Esophagus muscularis mucosa (tissue), 4 donors: Measurements from ENCODE around the gene CTBP1. TPM values are rescaled to one million over a fixed set of nuclear protein-coding genes. Genes with fewer than 3 reads are reported as not detected.
A peak's percentile ranks its signal among the peaks of the same experiment; 100 is the strongest.

Source experiments
- DNase-seq: peaks from one replicate; pipeline ENCODE4 v3.0.0-alpha.2; 2017; ENCODE audit errors: extremely low spot score
- H3K27ac ChIP-seq, 4 donors: fragments of 200-600 bp; sonication (generic); replicated peaks in 1 of 4; 1 replicate in 3 of 4; 2 replicates in 1 of 4; pipeline ENCODE4 v1.5.1; 2016 to 2019; ENCODE audit warnings: mild to moderate bottlenecking in 1 of 4
- H3K27me3 ChIP-seq, 4 donors: fragments of 200-600 bp; sonication (generic); one replicate each; pipeline versions ENCODE4 v1.5.1 to v1.6.0; 2016 to 2019
- H3K36me3 ChIP-seq, 4 donors: fragments of 200-600 bp; sonication (generic); one replicate each; pipeline ENCODE4 v1.5.1; 2016 to 2019
- H3K4me1 ChIP-seq, 4 donors: fragments of 200-600 bp; sonication (generic); one replicate each; pipeline ENCODE4 v1.5.1; 2016 to 2019
- H3K4me3 ChIP-seq, 4 donors: fragments of 200-600 bp; sonication (generic); 1 replicate in 2 of 4; 2 replicates in 2 of 4; pipeline ENCODE4 v1.5.1; 2016 to 2019; ENCODE audit warnings: mild to moderate bottlenecking in 4 of 4, moderate library complexity in 1 of 4
- H3K9me3 ChIP-seq, 4 donors: fragments of 200-600 bp; sonication (generic); 1 replicate in 3 of 4; 2 replicates in 1 of 4; pipeline ENCODE4 v1.5.1; 2016 to 2019
- EP300 ChIP-seq: sonication (generic); formaldehyde crosslinking; IDR thresholded peaks from one replicate; pipeline ENCODE4 v1.6.1; 2017; ENCODE audit warnings: antibody characterized with exemption
- POLR2A ChIP-seq: fragments of 450-650 bp; IDR thresholded peaks from one replicate; pipeline ENCODE4 v1.6.1; 2017; ENCODE audit warnings: antibody characterized with exemption, moderate library complexity, mild to moderate bottlenecking, low read depth
- POLR2AphosphoS5 ChIP-seq, 2 donors: sonication (generic); formaldehyde crosslinking; IDR thresholded peaks; one replicate each; pipeline ENCODE4 v1.6.1; 2017; ENCODE audit warnings: antibody characterized with exemption in 2 of 2
- WGBS: methylation state at CpG from one replicate; pipeline ENCODE4 v1.1.5; 2018; 5-methylcytosine and 5-hydroxymethylcytosine counted together
- intact Hi-C: fragments of 100-400 bp; cut with DNase I; formaldehyde crosslinking; loops from one replicate; pipeline ENCODE4 v1.15.1; 2023
- total RNA-seq, 4 donors: library from RNA; depleted of rRNA; stranded (reverse); fragments of >200 nt; gene quantifications; one replicate each; pipeline versions ENCODE4 v1.1.0 to v1.2.1, GENCODE V29; 2016
- TF ChIP-seq, protein P1 (sequence below), 3 experiments: fragments of 200-600 bp in 2 of 3; fragments of 450-650 bp in 1 of 3; sonication (generic) in 2 of 3; IDR thresholded peaks; one replicate each; pipeline ENCODE4 v1.5.1; 2017 to 2019; ENCODE audit warnings: antibody characterized with exemption in 3 of 3, mild to moderate bottlenecking in 2 of 3, moderate library complexity in 1 of 3

Gene CTBP1
- total RNA-seq, 4 donors from 2014 or later, result 110 to 245 (median 172) TPM

DNA sequence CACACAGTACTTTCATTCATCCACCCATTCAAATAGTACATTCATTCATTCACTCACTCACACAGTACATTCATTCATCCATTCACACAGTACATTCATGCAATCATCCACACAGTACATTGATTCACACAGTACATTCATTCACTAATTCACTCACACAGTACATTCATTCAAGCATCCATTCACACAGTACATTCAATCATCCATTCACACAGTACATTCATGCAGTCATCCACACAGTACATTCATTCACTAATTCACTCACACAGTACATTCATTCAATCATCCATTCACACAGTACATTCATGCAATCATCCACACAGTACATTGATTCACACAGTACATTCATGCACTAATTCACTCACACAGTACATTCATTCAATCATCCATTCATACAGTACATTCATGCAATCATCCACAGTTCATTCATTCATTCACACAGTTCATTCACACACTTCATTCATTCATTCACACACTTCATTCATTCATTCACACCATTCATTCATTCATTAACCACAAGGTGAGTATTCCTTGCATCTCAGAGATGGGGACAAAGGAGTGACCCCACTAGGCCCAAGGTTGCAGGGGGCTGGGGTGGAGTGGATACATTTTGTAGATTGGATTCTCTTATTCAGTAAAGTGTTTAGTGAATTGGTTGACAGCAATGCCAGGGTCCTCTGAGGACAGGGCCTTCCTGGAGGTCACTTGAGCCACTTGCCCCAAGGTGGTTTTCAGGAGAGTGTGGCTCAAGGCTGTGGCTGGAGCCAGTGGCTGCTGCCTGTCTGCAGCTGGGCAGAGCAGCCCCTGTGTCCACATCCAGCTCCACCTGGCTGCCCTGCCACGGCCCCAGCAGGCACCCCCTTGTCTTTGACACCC is 72.3 kb downstream of the CTBP1 start:
- no CpG with 5 or more reads among the region's 1 CpG for whole genome bisulfite sequencing
- TF ChIP-seq, protein P1, sequence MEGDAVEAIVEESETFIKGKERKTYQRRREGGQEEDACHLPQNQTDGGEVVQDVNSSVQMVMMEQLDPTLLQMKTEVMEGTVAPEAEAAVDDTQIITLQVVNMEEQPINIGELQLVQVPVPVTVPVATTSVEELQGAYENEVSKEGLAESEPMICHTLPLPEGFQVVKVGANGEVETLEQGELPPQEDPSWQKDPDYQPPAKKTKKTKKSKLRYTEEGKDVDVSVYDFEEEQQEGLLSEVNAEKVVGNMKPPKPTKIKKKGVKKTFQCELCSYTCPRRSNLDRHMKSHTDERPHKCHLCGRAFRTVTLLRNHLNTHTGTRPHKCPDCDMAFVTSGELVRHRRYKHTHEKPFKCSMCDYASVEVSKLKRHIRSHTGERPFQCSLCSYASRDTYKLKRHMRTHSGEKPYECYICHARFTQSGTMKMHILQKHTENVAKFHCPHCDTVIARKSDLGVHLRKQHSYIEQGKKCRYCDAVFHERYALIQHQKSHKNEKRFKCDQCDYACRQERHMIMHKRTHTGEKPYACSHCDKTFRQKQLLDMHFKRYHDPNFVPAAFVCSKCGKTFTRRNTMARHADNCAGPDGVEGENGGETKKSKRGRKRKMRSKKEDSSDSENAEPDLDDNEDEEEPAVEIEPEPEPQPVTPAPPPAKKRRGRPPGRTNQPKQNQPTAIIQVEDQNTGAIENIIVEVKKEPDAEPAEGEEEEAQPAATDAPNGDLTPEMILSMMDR (IDR thresholded peaks at IDR 0.05), result no peak
- TF ChIP-seq POLR2AphosphoS5 (IDR thresholded peaks at IDR 0.05) (no peak), POLR2A (no peak), EP300 (no peak)
- Histone ChIP-seq H3K27me3 (peaks cover 8 to 31% (median 12%) of the 10 kb centered on the region in 4 donors), H3K4me1 (peaks cover 27 to 42% (median 33%) of the 10 kb centered on the region in 4 donors), H3K4me3 (no peak overlapping the region), H3K9me3 (no peaks in the 10 kb centered on the region), H3K27ac (no peak overlapping the region), H3K36me3 (no peaks in the 10 kb centered on the region)
- DNase-seq, result no peak
- intact Hi-C loops, result no loop called here

DNA sequence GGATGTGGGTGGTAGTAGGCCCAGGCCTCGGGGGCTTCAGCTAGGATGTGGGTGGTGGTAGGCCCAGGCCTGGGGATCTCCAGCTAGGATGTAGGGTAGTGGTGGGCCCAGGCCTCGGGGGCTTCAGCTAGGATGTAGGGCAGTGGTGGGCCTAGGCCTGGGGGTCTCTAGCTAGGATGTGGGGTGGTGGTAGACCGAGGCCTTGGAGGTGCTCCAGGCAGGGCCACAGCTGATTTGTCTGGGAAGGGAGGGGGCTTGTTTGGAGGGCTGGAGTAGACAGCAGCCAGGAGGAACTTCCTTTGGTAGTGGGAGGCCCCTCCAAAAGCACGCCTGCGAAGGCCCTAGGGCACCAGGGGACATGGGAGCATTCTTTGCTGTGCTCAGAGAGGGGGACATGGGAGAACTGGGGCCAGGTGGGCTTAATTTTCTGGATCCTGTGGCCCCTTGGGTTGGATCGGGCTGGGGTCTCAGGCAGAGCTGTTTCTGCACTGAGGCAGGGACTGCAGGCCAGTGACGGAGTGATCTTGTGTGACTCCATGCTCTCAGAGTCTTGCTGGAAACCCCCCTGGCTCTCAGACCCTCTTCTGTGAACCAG is 73.2 kb downstream of the CTBP1 start:
- H3K4me1 ChIP-seq, result peaks cover 36 to 51% (median 42%) of the 10 kb centered on the region in 4 donors
- H3K27me3 ChIP-seq, result peaks cover 8 to 40% (median 20%) of the 10 kb centered on the region in 4 donors
- TF ChIP-seq POLR2AphosphoS5 (IDR thresholded peaks at IDR 0.05) (no peak), EP300 (no peak), POLR2A (no peak)
- TF ChIP-seq, protein P1 (IDR thresholded peaks at IDR 0.05), result no peak
- intact Hi-C loops, result no loop called here
- peak overlapping the region in 2 of 4 donors; percentile 14 to 21 for H3K27ac ChIP-seq
- no peaks in the 10 kb centered on the region for H3K36me3 ChIP-seq
- WGBS, result 93% methylated on average over 6 of the region's 7 CpGs
- DNase-seq, result no peak
- no peak overlapping the region for H3K4me3 ChIP-seq
- no peaks in the 10 kb centered on the region for H3K9me3 ChIP-seq

DNA sequence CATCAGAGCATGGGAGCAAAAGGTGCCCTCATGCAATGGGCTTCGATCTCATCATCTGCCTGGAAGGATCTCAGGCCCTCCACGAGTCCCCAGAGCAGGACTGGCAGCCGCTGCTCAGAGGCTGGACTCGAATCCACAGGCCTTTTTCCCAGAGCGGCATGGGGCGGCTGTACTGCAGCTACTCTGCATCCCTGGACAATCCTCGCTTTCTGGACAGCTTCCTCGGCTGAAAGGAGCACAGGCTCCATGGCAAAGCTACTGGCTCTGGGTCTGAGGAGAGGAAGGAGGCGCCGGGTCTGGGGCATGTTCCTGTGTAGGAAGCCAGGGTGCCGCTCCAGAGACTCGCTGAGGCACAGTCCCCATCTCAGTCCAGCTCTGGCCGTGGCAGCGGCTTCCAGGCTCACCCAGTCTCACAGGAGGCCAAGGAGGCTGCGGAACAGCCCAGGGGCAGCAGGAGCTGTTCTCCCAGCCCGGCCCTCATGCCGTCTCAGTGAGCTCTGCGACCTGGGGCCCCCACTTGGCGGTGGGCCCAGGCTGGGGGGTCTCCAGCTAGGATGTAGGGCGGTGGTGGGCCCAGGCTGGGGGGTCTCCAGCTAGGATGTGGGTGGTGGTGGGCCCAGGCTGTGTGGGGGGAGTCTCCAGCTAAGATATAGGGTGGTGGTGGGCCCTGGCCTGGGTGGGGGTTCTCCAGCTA is 73.8 kb downstream of the CTBP1 start:
- Histone ChIP-seq H3K36me3 (peaks cover 0 to 5% (median 0%) of the 10 kb centered on the region in 4 donors), H3K4me1 (peaks cover 41 to 55% (median 48%) of the 10 kb centered on the region in 4 donors), H3K27me3 (peaks cover 8 to 47% (median 25%) of the 10 kb centered on the region in 4 donors), H3K9me3 (no peaks in the 10 kb centered on the region), H3K4me3 (no peak overlapping the region), H3K27ac (peak overlapping the region in 2 of 4 donors; percentile 14 to 21)
- intact Hi-C loops, result no loop called here
- DNase-seq, result peak; percentile 89
- WGBS, result 58% methylated on average over 2 of the region's 20 CpGs
- TF ChIP-seq EP300, result no peak
- no peak for TF ChIP-seq POLR2A
- no peak for TF ChIP-seq POLR2AphosphoS5 (IDR thresholded peaks at IDR 0.05)
- TF ChIP-seq, protein P1 (IDR thresholded peaks at IDR 0.05), result no peak

DNA sequence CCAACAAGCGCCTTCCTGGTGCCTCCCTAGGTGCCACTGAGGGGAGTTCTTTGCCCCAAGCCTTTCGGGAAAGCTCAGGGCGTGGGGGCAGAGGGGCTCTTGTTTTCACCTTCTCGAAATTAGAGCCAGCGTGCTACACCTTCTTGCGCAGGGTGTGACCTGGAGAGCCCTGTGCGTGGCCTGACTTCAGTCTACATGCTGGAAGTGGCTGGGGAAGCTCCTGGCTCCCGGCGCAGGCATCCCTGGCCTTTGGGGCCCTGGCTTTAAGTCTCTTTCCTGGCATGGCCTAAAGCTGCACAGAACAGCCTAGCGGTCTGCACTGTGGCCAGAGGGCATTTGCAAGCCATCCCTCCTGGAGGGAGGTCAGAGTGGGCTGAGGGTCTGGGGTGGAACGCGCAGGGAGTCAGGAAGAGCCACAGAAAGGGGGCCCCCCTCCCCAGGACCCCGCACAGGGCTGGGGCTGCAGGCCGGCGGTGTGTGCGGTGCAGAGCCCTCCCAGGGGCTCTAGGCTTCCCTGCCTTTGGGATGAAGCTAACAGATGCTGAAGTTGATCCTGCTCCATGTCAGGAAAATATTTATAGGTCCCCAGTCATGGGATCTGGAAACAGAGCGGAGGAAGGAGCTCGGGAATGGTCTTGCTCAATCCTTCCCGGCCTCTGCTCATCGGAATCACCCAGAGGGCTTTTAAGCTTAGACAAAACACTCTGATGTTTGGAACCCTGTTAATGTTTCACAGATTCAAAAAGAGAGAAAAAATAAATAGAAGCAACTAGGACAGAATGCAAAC is 75.8 kb downstream of the CTBP1 start:
- Histone ChIP-seq H3K27me3 (peaks cover 8 to 55% (median 26%) of the 10 kb centered on the region in 4 donors), H3K4me1 (peaks cover 49 to 54% (median 51%) of the 10 kb centered on the region in 4 donors), H3K9me3 (no peaks in the 10 kb centered on the region), H3K4me3 (peak overlapping the region in 3 of 4 donors; percentile 48 to 56 (median 54)), H3K36me3 (peaks cover 0 to 8% (median 0%) of the 10 kb centered on the region in 4 donors), H3K27ac (peak overlapping the region; percentile 63 to 75 (median 74))
- peak; percentile 81 for DNase-seq
- WGBS, result 76% methylated on average over 19 of the region's 20 CpGs
- TF ChIP-seq POLR2AphosphoS5 (IDR thresholded peaks at IDR 0.05), result peak in 1 of 2 donors; percentile 18
- no peak for TF ChIP-seq POLR2A
- intact Hi-C loops, result no loop called here
